ENCODE results near the gene CAPS2. TPM values are rescaled to one million over a fixed set of nuclear protein-coding genes. Genes with fewer than 3 reads are reported as not detected.

Gene CAPS2
- polyA plus RNA-seq, 1 donor (not counting 4 experiments of a cell fraction or from before 2014, with no cell fraction given): 2.2 TPM

DNA sequence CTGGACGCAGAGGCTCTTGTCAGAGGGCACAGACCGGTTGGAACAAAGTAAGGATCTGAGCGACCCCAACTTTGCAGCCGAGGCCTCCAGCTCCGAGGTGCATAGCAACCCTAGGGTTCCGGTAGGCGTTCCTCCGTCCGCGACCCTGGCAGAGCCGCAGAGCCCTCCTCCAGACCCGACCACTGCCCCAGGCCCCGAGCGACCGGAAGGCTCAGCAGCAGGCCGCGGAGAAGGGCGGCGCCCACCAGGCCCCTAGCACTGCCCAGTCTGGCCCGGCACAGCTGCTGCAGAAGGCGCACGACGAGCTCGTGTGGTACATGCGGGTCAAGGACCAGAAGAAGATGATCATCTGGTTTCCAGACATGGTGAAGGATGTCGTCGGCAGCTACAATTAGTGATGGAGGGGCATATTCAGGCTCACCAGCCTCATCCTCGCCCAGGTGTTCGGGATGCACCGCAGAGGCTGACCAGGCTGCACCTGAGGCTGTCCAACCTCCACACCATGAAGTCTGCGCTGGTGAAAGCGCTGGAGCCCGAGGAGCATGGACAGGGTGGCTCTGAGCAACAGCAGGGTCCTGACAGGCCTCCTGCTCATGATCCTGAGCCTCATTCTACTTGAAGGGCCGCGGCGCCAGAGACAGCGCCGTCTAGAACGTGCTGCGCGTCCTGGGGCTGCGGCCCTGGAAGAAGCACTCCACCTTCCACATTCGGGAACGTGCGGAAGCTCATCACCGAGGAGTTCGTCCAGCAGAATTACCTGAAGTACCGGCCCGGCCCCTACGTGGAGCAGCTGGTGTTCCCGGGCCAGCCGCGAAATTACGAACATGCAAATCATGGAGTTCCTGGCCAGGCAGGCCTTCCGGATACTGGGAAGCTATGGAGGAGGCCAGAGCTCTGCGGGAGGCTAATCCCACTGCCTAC lies 24.5 kb downstream of the CAPS2 start:
- H3K9ac ChIP-seq (ENCODE audit: control insufficient read depth, extremely low read depth, insufficient read depth, low read length): no peak overlapping the region
- H3K36me3 ChIP-seq (ENCODE audit: control insufficient read depth in 2 of 2, extremely low read depth in 1 of 2, insufficient read depth in 2 of 2, low read length in 2 of 2): no peaks in the 10 kb centered on the region
- dilution Hi-C loops (cut with MboI; ENCODE audit: extremely low pct_ligation_motif_present, low sequenced_read_pairs): no loop called here
- FAIRE-seq (no peak), DNase-seq (ENCODE audit: low read depth, low spot score) (no peak)
- no peaks in the 10 kb centered on the region for H3K27me3 ChIP-seq (ENCODE audit: control insufficient read depth, extremely low read depth, insufficient read depth, low read length)
- no peaks in the 10 kb centered on the region for H3K79me2 ChIP-seq (ENCODE audit: control insufficient read depth, insufficient read depth, low read length)
- TF ChIP-seq EZH2 (IDR thresholded peaks at IDR 0.05; ENCODE audit: low read length): no peak
- TF ChIP-seq, protein P1, sequence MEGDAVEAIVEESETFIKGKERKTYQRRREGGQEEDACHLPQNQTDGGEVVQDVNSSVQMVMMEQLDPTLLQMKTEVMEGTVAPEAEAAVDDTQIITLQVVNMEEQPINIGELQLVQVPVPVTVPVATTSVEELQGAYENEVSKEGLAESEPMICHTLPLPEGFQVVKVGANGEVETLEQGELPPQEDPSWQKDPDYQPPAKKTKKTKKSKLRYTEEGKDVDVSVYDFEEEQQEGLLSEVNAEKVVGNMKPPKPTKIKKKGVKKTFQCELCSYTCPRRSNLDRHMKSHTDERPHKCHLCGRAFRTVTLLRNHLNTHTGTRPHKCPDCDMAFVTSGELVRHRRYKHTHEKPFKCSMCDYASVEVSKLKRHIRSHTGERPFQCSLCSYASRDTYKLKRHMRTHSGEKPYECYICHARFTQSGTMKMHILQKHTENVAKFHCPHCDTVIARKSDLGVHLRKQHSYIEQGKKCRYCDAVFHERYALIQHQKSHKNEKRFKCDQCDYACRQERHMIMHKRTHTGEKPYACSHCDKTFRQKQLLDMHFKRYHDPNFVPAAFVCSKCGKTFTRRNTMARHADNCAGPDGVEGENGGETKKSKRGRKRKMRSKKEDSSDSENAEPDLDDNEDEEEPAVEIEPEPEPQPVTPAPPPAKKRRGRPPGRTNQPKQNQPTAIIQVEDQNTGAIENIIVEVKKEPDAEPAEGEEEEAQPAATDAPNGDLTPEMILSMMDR (optimal IDR thresholded peaks at IDR 0.05 in 1 of 3, IDR thresholded peaks at IDR 0.05 in 1 of 3, conservative IDR thresholded peaks at IDR 0.05 in 1 of 3; ENCODE audit: extremely low read depth in 1 of 3, insufficient read depth in 2 of 3, low read length in 3 of 3): no peak
- no peak overlapping the region for H3K27ac ChIP-seq (ENCODE audit: control insufficient read depth, insufficient read depth, low read length)
- no peak overlapping the region for H3K4me3 ChIP-seq (ENCODE audit: control insufficient read depth in 2 of 3, extremely low read depth in 1 of 3, insufficient read depth in 2 of 3, low read depth in 1 of 3, low read length in 3 of 3)
- H3K9me1 ChIP-seq (ENCODE audit: control insufficient read depth, extremely low read depth, insufficient read depth, low read length): no peaks in the 10 kb centered on the region
- H4K20me1 ChIP-seq (ENCODE audit: control insufficient read depth, extremely low read depth, insufficient read depth, low read length): no peaks in the 10 kb centered on the region
- H2AFZ ChIP-seq (ENCODE audit: control insufficient read depth, low read length): no peak overlapping the region
- H3K4me2 ChIP-seq (ENCODE audit: control insufficient read depth, extremely low read depth, insufficient read depth, low read depth, low read length): no peak overlapping the region
- no peaks in the 10 kb centered on the region for H3K4me1 ChIP-seq (ENCODE audit: control insufficient read depth, extremely low read depth, insufficient read depth, low read length)
- no peaks in the 10 kb centered on the region for H3K9me3 ChIP-seq (ENCODE audit: control insufficient read depth, low read depth, low read length)

DNA sequence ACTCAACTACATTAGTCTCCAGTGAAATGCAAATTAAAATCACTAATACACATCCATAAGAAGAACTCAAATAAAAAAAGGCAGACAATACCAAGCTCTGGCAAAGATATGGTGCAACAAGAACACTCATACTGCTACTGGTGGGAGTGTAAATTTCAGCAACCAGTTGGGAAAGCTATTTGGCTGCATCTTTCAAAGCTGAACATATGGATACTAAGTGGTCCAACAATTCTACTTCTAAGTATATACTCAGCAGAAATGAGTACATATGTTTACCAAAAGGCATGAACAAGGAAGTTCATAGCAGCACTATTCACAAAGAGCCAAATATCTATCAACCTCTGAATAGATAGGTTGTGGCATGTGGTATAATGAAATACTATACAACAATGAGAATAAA lies 27.3 kb downstream of the CAPS2 start:
- no peak overlapping the region for H3K27ac ChIP-seq (ENCODE audit: control insufficient read depth, insufficient read depth, low read length)
- no peaks in the 10 kb centered on the region for H3K9me1 ChIP-seq (ENCODE audit: control insufficient read depth, extremely low read depth, insufficient read depth, low read length)
- no peaks in the 10 kb centered on the region for H3K4me1 ChIP-seq (ENCODE audit: control insufficient read depth, extremely low read depth, insufficient read depth, low read length)
- TF ChIP-seq, protein P1 (optimal IDR thresholded peaks at IDR 0.05 in 1 of 3, IDR thresholded peaks at IDR 0.05 in 1 of 3, conservative IDR thresholded peaks at IDR 0.05 in 1 of 3; ENCODE audit: extremely low read depth in 1 of 3, insufficient read depth in 2 of 3, low read length in 3 of 3): no peak
- TF ChIP-seq EZH2 (IDR thresholded peaks at IDR 0.05; ENCODE audit: low read length): no peak
- H3K4me3 ChIP-seq (ENCODE audit: control insufficient read depth in 2 of 3, extremely low read depth in 1 of 3, insufficient read depth in 2 of 3, low read depth in 1 of 3, low read length in 3 of 3): no peak overlapping the region
- no peaks in the 10 kb centered on the region for H3K27me3 ChIP-seq (ENCODE audit: control insufficient read depth, extremely low read depth, insufficient read depth, low read length)
- no peak overlapping the region for H3K4me2 ChIP-seq (ENCODE audit: control insufficient read depth, extremely low read depth, insufficient read depth, low read depth, low read length)
- H3K79me2 ChIP-seq (ENCODE audit: control insufficient read depth, insufficient read depth, low read length): no peaks in the 10 kb centered on the region
- no peak overlapping the region for H2AFZ ChIP-seq (ENCODE audit: control insufficient read depth, low read length)
- no peak for DNase-seq (ENCODE audit: low read depth, low spot score)
- no peaks in the 10 kb centered on the region for H4K20me1 ChIP-seq (ENCODE audit: control insufficient read depth, extremely low read depth, insufficient read depth, low read length)
- H3K36me3 ChIP-seq (ENCODE audit: control insufficient read depth in 2 of 2, extremely low read depth in 1 of 2, insufficient read depth in 2 of 2, low read length in 2 of 2): no peaks in the 10 kb centered on the region
- H3K9ac ChIP-seq (ENCODE audit: control insufficient read depth, extremely low read depth, insufficient read depth, low read length): no peak overlapping the region
- dilution Hi-C loops (cut with MboI; ENCODE audit: extremely low pct_ligation_motif_present, low sequenced_read_pairs): no loop called here
- FAIRE-seq: no peak
- H3K9me3 ChIP-seq (ENCODE audit: control insufficient read depth, low read depth, low read length): no peaks in the 10 kb centered on the region
